Measurements from ENCODE around the gene FATE1. TPM values are rescaled to one million over a fixed set of nuclear protein-coding genes. Genes with fewer than 3 reads are reported as not detected.

FATE1 gene
- total RNA-seq, 1 experiment from 2014 or later = not detected

GRCh38 chrX:151742311-151742710, 26.5 kb downstream of the FATE1 start:
- intact Hi-C loops (cut with micrococcal nuclease) = no loop called here
- CTCF ChIA-PET = no interaction called here
- H3K4me1 ChIP-seq (ENCODE audit: insufficient read depth, low read length) = no peaks in the 10 kb centered on the region
- H3K4me3 ChIP-seq (ENCODE audit: low read length) = no peak overlapping the region
- no peaks in the 10 kb centered on the region for H3K9me2 ChIP-seq (replicated peaks; ENCODE audit: low read length)
- BruUV-seq (replicated peaks) = no TSS peak
- no peaks in the 10 kb centered on the region for H3K9me3 ChIP-seq (ENCODE audit: low read length)
- no peaks in the 10 kb centered on the region for H4K20me1 ChIP-seq (ENCODE audit: low read length)
- no peak overlapping the region for H3K4me2 ChIP-seq (ENCODE audit: low read length)
- H3K36me3 ChIP-seq (ENCODE audit: low read depth, low read length) = no peaks in the 10 kb centered on the region
- TF ChIP-seq EZH2 (IDR thresholded peaks at IDR 0.05; ENCODE audit: low read length, unreplicated experiment) (no peak), EZH2phosphoT487 (IDR thresholded peaks at IDR 0.05; ENCODE audit: borderline replicate concordance, low read length) (no peak), CTCF (conservative IDR thresholded peaks at IDR 0.05; ENCODE audit: low read depth, low read length) (no peak)
- H3K9ac ChIP-seq (ENCODE audit: low read length) = no peak overlapping the region
- no peaks in the 10 kb centered on the region for H3K79me2 ChIP-seq (ENCODE audit: low read length)
- no peak overlapping the region for H3K27ac ChIP-seq (ENCODE audit: low read length)
- no peak overlapping the region for H2AFZ ChIP-seq (ENCODE audit: low read length)
- no peak for ATAC-seq
- POLR2A ChIA-PET (ENCODE audit: unreplicated experiment) = no interaction called here
- H3K27me3 ChIP-seq (ENCODE audit: low read length) = no peaks in the 10 kb centered on the region; the same call in 1 of the 2 replicates
- no peaks in the 10 kb centered on the region for H3F3A ChIP-seq (ENCODE audit: low read length, unreplicated experiment)
- DNase-seq = no peak

GRCh38 chrX:151743651-151744470, 28.0 kb downstream of the FATE1 start:
- Histone ChIP-seq H3K9me2 (replicated peaks; ENCODE audit: low read length) (no peaks in the 10 kb centered on the region), H3F3A (ENCODE audit: low read length, unreplicated experiment) (no peaks in the 10 kb centered on the region), H2AFZ (ENCODE audit: low read length) (no peak overlapping the region), H3K9ac (ENCODE audit: low read length) (no peak overlapping the region), H3K4me3 (ENCODE audit: low read length) (no peak overlapping the region), H4K20me1 (ENCODE audit: low read length) (no peaks in the 10 kb centered on the region), H3K4me2 (ENCODE audit: low read length) (no peak overlapping the region), H3K4me1 (ENCODE audit: insufficient read depth, low read length) (no peaks in the 10 kb centered on the region), H3K9me3 (ENCODE audit: low read length) (no peaks in the 10 kb centered on the region), H3K27me3 (ENCODE audit: low read length) (no peaks in the 10 kb centered on the region; the same call in 1 of the 2 replicates), H3K36me3 (ENCODE audit: low read depth, low read length) (no peaks in the 10 kb centered on the region), H3K79me2 (ENCODE audit: low read length) (no peaks in the 10 kb centered on the region), H3K27ac (ENCODE audit: low read length) (no peak overlapping the region)
- POLR2A ChIA-PET (ENCODE audit: unreplicated experiment) = no interaction called here
- intact Hi-C loops (cut with micrococcal nuclease) = no loop called here
- DNase-seq (no peak), ATAC-seq (no peak)
- CTCF ChIA-PET = no interaction called here
- TF ChIP-seq EZH2 (IDR thresholded peaks at IDR 0.05; ENCODE audit: low read length, unreplicated experiment) (no peak), EZH2phosphoT487 (IDR thresholded peaks at IDR 0.05; ENCODE audit: borderline replicate concordance, low read length) (no peak), CTCF (conservative IDR thresholded peaks at IDR 0.05; ENCODE audit: low read depth, low read length) (no peak)
- no TSS peak for BruUV-seq (replicated peaks)

GRCh38 chrX:151745651-151746050, 29.8 kb downstream of the FATE1 start:
- BruUV-seq (replicated peaks) = no TSS peak
- TF ChIP-seq EZH2 (IDR thresholded peaks at IDR 0.05; ENCODE audit: low read length, unreplicated experiment) = no peak
- no peak for TF ChIP-seq EZH2phosphoT487 (IDR thresholded peaks at IDR 0.05; ENCODE audit: borderline replicate concordance, low read length)
- TF ChIP-seq CTCF (conservative IDR thresholded peaks at IDR 0.05; ENCODE audit: low read depth, low read length) = no peak
- CTCF ChIA-PET = no interaction called here

More at GRCh38 chrX:151745651-151746050, 29.8 kb downstream of the FATE1 start:
- POLR2A ChIA-PET (ENCODE audit: unreplicated experiment) = no interaction called here
- no peak overlapping the region for H3K27ac ChIP-seq (ENCODE audit: low read length)
- no peak overlapping the region for H3K4me2 ChIP-seq (ENCODE audit: low read length)
- DNase-seq = no peak
- intact Hi-C loops (cut with micrococcal nuclease) = no loop called here
- no peaks in the 10 kb centered on the region for H4K20me1 ChIP-seq (ENCODE audit: low read length)
- no peaks in the 10 kb centered on the region for H3K4me1 ChIP-seq (ENCODE audit: insufficient read depth, low read length)
- no peaks in the 10 kb centered on the region for H3F3A ChIP-seq (ENCODE audit: low read length, unreplicated experiment)
- H3K9me2 ChIP-seq (replicated peaks; ENCODE audit: low read length) = no peaks in the 10 kb centered on the region
- H2AFZ ChIP-seq (ENCODE audit: low read length) = no peak overlapping the region
- H3K4me3 ChIP-seq (ENCODE audit: low read length) = no peak overlapping the region
- no peak for ATAC-seq
- no peak overlapping the region for H3K9ac ChIP-seq (ENCODE audit: low read length)
- no peaks in the 10 kb centered on the region; the same call in 1 of the 2 replicates for H3K27me3 ChIP-seq (ENCODE audit: low read length)
- no peaks in the 10 kb centered on the region for H3K9me3 ChIP-seq (ENCODE audit: low read length)
- H3K36me3 ChIP-seq (ENCODE audit: low read depth, low read length) = no peaks in the 10 kb centered on the region
- H3K79me2 ChIP-seq (ENCODE audit: low read length) = no peaks in the 10 kb centered on the region

All from PC-3 (cell line).